ENCODE results near the gene CDH13. TPM values are rescaled to one million over a fixed set of nuclear protein-coding genes. Genes with fewer than 3 reads are reported as not detected.

CDH13 gene
- total and polyA plus RNA-seq, 9 of the 15 experiments (the other 6 are each of a cell fraction or from before 2014, with no cell fraction given), result 0.03 TPM; not detected in 8

GRCh38 chr16:83458612-83459011, 831.8 kb downstream of the CDH13 start (continued):
- TF ChIP-seq E2F8 (IDR thresholded peaks at IDR 0.05; ENCODE audit: low read depth, partially characterized antibody) (no peak), MBD1 (CRISPR knock-in tag; IDR thresholded peaks at IDR 0.05) (no peak), E2F5 (CRISPR knock-in tag; IDR thresholded peaks at IDR 0.05) (no peak), SP1 (CRISPR knock-in tag; IDR thresholded peaks at IDR 0.05) (no peak), ZNF511 (CRISPR knock-in tag; IDR thresholded peaks at IDR 0.05) (no peak), EZH2 (IDR thresholded peaks at IDR 0.05; ENCODE audit: borderline replicate concordance, low read depth, low read length) (no peak), TSC22D4 (tag; IDR thresholded peaks at IDR 0.05) (no peak), CHD1 (IDR thresholded peaks at IDR 0.05; ENCODE audit: low read length) (no peak)

Measured in K562 (cell line).